ENCODE results near the gene NSFL1C.

The NSFL1C gene

DNA sequence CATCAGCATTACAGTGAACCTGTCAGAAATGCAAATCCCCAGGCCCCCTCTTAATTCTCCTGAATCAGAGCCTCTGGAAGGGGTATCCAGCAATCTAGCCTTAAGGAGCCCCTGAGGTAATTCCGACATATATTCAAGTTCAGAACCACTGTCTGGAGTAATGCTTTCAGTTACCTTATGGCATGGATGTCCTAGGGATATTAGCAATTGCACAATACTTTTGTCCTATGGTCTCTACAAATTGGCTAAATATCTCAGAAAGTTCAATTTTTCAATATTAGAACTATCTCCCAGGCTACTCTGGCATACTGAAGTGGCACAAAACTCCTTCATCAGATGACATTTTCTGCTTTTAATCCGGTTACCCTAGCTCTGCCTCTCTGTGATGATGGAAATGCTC, 6.4 kb downstream of the NSFL1C start:
- no peak for TF ChIP-seq GATA3 (IDR thresholded peaks at IDR 0.05; ENCODE audit: low read depth, low read length)
- no peak for TF ChIP-seq GATA2 (IDR thresholded peaks at IDR 0.05; ENCODE audit: low read depth, low read length)

GRCh38 chr20:1457992-1458391, 8.7 kb downstream of the NSFL1C start:
- TF ChIP-seq GATA3 (IDR thresholded peaks at IDR 0.05; ENCODE audit: low read depth, low read length) = no peak
- no peak for TF ChIP-seq GATA2 (IDR thresholded peaks at IDR 0.05; ENCODE audit: low read depth, low read length)

DNA sequence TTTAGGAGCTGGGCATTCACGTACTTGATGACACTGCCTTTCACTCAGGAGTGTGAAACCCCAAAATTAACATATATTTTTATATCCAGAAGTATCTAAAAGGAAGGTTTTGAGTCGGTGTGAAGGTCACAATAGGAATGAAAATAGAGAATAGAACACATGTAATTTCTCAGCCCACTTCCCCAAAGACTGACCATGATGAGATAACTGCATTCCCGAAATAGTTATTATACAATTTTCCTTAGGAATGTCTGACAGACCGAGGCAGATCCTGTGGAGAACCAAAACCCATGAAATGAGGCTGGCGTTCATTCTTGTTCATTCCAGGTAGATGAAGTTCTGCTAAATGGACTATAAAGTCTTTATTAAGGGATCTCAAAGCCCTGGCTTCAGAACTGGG, 10.3 kb downstream of the NSFL1C start:
- no peak for TF ChIP-seq GATA2 (IDR thresholded peaks at IDR 0.05; ENCODE audit: low read depth, low read length)
- no peak for TF ChIP-seq GATA3 (IDR thresholded peaks at IDR 0.05; ENCODE audit: low read depth, low read length)

GRCh38 chr20:1450926-1451491, 15.6 kb downstream of the NSFL1C start:
- TF ChIP-seq GATA3 (IDR thresholded peaks at IDR 0.05; ENCODE audit: low read depth, low read length) = no peak
- no peak for TF ChIP-seq GATA2 (IDR thresholded peaks at IDR 0.05; ENCODE audit: low read depth, low read length)

- TF ChIP-seq GATA2 (IDR thresholded peaks at IDR 0.05; ENCODE audit: low read depth, low read length) = no peak
- no peak for TF ChIP-seq GATA3 (IDR thresholded peaks at IDR 0.05; ENCODE audit: low read depth, low read length)
Observed at GRCh38 chr20:1449370-1449769, 17.3 kb downstream of the NSFL1C start.

DNA sequence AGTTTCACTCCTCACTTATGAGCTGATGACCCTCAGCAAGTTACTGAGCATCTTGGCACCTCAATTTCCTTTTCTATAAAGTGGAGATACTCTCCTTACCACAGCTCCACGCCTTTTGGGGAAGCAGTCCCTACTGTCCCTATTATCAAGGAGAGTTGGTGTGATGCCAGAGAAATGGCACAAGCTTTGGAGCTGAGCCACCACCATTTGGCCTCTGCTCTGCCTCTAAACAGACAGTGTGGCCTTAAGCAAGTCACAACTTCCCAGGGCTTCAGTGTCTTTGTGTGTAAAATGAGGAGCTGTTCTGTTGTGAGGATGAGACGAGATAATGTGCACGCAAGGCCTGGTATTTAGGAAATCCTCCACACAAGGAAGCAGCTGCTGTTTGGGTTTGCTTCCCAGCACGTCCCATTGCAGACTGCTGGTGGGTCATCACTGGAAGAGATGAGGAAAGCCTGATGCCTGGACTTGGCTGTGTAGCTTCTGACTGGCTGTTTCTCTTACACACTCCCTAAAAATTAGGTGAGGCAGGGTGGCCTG, 18.5 kb downstream of the NSFL1C start:
- TF ChIP-seq GATA2 (IDR thresholded peaks at IDR 0.05; ENCODE audit: low read depth, low read length) = no peak
- TF ChIP-seq GATA3 (IDR thresholded peaks at IDR 0.05; ENCODE audit: low read depth, low read length) = no peak

- TF ChIP-seq GATA2 (IDR thresholded peaks at IDR 0.05; ENCODE audit: low read depth, low read length) (no peak), GATA3 (IDR thresholded peaks at IDR 0.05; ENCODE audit: low read depth, low read length) (no peak)
Observed at GRCh38 chr20:1446536-1446935, 20.1 kb downstream of the NSFL1C start.

GRCh38 chr20:1443085-1443484, 23.6 kb downstream of the NSFL1C start:
- TF ChIP-seq GATA3 (IDR thresholded peaks at IDR 0.05; ENCODE audit: low read depth, low read length) (no peak), GATA2 (IDR thresholded peaks at IDR 0.05; ENCODE audit: low read depth, low read length) (no peak)

DNA sequence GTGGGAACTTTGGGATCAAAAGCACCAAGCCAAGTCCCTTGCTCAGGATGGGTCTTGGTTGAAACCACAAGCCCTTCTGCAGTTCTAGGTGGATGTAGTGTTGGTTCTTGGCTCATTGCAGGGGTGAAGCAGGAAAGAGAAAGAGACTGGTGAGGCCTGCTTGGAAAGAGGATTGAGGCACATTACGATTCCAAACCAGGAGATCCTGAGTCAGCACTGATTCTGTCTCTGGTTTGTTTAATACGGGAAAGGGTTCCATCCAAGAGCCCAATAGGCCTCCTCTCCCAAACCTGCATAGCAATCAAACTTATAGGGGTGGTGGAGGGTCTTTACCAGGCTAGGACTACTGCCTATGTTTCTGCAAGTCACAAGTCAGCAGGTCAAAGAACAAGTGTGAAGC, 24.3 kb downstream of the NSFL1C start:
- TF ChIP-seq GATA2 (IDR thresholded peaks at IDR 0.05; ENCODE audit: low read depth, low read length) (no peak), GATA3 (IDR thresholded peaks at IDR 0.05; ENCODE audit: low read depth, low read length) (no peak)

DNA sequence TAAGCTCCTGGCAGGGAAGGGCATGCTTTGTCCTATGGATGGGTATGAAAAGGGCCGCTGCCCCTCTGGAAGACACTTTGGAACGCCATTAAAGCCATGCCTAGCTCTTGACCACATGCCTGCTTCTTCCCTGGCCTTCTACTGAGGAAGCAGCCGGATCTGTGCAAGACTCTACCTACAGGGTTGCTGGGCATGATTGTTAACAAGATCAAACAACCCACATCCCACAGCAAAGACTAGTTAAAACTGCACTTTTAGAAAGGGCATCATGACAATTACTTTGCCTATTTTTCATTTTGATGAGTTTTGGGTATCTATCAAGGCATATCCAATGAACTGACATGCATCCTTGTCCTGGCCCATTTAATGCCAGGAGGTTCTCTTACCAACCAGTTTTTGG, 25.5 kb downstream of the NSFL1C start:
- no peak for TF ChIP-seq GATA2 (IDR thresholded peaks at IDR 0.05; ENCODE audit: low read depth, low read length)
- TF ChIP-seq GATA3 (IDR thresholded peaks at IDR 0.05; ENCODE audit: low read depth, low read length) = no peak

GRCh38 chr20:1440024-1440423, 26.6 kb downstream of the NSFL1C start:
- TF ChIP-seq GATA3 (IDR thresholded peaks at IDR 0.05; ENCODE audit: low read depth, low read length) (no peak), GATA2 (IDR thresholded peaks at IDR 0.05; ENCODE audit: low read depth, low read length) (no peak)

DNA sequence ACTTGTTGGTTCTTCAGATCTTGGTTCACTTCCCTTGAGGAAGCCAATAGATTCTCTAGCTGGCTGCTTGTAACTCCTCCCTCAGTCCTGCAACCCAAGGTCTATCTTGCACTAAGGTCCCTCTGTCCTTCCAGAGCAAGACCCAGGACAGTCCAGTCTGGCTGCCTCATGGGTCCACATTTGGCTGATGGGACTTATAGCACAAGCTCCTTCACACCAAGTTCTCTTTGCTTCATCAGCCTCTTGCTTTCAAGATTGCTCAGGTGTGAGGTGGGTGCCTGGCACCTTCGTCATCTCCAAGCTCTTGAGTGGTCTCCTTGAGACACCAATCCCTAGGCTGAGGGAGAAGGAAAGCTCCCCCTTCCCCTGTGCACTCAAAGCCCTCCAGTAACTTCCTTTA, 28.3 kb downstream of the NSFL1C start:
- TF ChIP-seq GATA3 (IDR thresholded peaks at IDR 0.05; ENCODE audit: low read depth, low read length) (no peak), GATA2 (IDR thresholded peaks at IDR 0.05; ENCODE audit: low read depth, low read length) (no peak)

GRCh38 chr20:1437235-1437904, 29.3 kb downstream of the NSFL1C start:
- no peak for TF ChIP-seq GATA3 (IDR thresholded peaks at IDR 0.05; ENCODE audit: low read depth, low read length)
- TF ChIP-seq GATA2 (IDR thresholded peaks at IDR 0.05; ENCODE audit: low read depth, low read length) = no peak

DNA sequence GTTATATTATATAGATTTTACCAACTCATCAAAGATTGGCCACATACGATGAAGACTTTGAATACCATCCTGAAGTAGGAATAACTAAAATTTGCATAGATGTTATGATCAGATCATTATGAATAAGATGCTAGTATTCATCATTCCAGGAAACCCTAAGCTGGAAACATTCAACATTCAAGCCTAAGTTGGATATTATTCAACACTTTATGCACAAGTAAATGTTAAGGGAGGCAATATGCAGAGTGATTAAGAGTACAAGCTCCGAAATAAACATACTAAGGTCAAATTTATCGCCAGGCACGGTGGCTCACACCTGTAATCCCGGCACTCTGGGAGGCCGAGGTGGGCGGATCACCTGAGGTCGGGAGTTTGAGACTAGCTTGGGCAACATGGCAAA, 30.4 kb downstream of the NSFL1C start:
- TF ChIP-seq GATA3 (IDR thresholded peaks at IDR 0.05; ENCODE audit: low read depth, low read length) (no peak), GATA2 (IDR thresholded peaks at IDR 0.05; ENCODE audit: low read depth, low read length) (no peak)

- TF ChIP-seq GATA3 (IDR thresholded peaks at IDR 0.05; ENCODE audit: low read depth, low read length) = no peak
- no peak for TF ChIP-seq GATA2 (IDR thresholded peaks at IDR 0.05; ENCODE audit: low read depth, low read length)
Observed at GRCh38 chr20:1435337-1435699, 31.3 kb downstream of the NSFL1C start.
